ENCODE data around the gene FADD. TPM values are rescaled to one million over a fixed set of nuclear protein-coding genes. Genes with fewer than 3 reads are reported as not detected.
A peak's percentile ranks its signal among the peaks of the same experiment; 100 is the strongest.
"Not testable (repeated sequence)": the region's sequence is repeated elsewhere in the genome, so short reads cannot be mapped to it uniquely, and the experiment has no call there.

Gene FADD
- total RNA-seq, 1 donor from 2014 or later, result 40.8 TPM

DNA sequence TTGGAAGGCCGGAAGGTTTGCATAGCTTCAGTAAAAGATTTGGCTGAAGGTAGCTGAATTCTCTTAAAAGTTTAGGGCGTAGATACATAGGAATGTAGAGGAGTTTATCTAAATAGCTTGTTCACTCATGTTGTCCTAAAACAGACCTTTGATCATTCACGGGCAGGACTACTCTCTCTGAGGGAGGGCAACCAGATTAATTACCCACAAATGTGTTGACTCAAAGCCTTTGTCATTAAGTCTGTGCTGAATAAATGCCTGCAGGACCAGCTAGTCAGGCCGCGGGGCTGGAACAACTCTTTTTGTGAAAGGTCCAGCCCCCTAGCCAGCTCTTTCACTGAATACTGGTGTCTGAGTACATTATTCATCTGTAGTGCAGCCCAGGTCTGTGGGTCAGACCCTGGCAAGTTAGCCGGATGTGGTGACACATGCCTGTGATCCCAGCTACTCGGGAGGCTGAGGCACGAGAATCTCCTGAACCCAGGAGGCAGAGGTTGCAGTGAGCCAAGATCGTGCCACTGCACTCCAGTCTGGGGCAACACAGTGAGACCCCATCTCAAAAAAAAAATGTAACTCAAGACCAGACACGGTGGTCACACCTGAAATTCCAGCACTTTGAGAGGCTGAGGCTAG, 2.8 kb upstream of the FADD start:
- Mint-ChIP-seq H3K4me3 (ENCODE audit: unreplicated experiment) (no peak overlapping the region), H3K4me1 (ENCODE audit: low read depth, unreplicated experiment) (peaks cover 12% of the 10 kb centered on the region), H3K36me3 (ENCODE audit: low read depth, unreplicated experiment) (no peaks in the 10 kb centered on the region)

DNA sequence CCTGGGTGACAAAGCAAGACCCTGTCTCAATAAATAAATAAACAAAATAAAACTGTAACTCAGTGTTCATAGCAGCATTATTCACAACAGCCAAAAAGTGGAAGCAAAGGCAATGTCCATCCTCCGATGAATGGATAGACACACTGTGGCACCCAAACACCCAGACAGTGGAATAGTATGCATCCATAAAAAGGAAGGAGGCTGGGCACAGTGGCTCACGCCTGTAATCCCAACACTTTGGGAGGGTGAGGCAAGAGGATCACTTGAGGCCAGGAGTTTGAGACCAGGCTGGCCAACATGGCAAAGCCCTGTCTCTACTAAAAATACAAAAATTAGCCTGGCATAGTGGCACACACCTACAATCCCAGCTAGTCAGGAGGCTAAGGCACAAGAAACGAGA, 2.0 kb upstream of the FADD start:
- H3K27ac Mint-ChIP-seq (ENCODE audit: unreplicated experiment); H3K4me3 Mint-ChIP-seq (ENCODE audit: unreplicated experiment); H3K4me2 ChIP-seq (ENCODE audit: low read length); H3K4me3 ChIP-seq (ENCODE audit: insufficient read depth, low read depth, low read length); H3K9me3 ChIP-seq (ENCODE audit: insufficient read depth, low read depth, low read length); DNase-seq (ENCODE audit: low read depth); H3K27me3 ChIP-seq (ENCODE audit: insufficient read depth, low read length); H2AFZ ChIP-seq (ENCODE audit: low read depth, low read length); FAIRE-seq; H3K27ac ChIP-seq (ENCODE audit: low read depth, low read length); H3K9me3 Mint-ChIP-seq (ENCODE audit: unreplicated experiment); H3K9ac ChIP-seq (ENCODE audit: low read length); H3K36me3 Mint-ChIP-seq (ENCODE audit: low read depth, unreplicated experiment); H3K36me3 ChIP-seq (ENCODE audit: insufficient read depth, low read length); H3K27me3 Mint-ChIP-seq (ENCODE audit: low read depth, unreplicated experiment): not testable (repeated sequence)
- H3K4me1 Mint-ChIP-seq (ENCODE audit: low read depth, unreplicated experiment), result peaks cover 20% of the 10 kb centered on the region
- peaks cover 21% of the 10 kb centered on the region for H4K20me1 ChIP-seq (ENCODE audit: insufficient read depth, low read length)
- peaks cover 17% of the 10 kb centered on the region for H3K4me1 ChIP-seq (ENCODE audit: insufficient read depth, low read length)
- H3K79me2 ChIP-seq (ENCODE audit: insufficient read depth, low read length), result peaks cover 28% of the 10 kb centered on the region

More for the DNA sequence above, 2.8 kb upstream of the FADD start:
- no peak overlapping the region for H3K4me2 ChIP-seq (ENCODE audit: low read length)
- peaks cover 14% of the 10 kb centered on the region for H4K20me1 ChIP-seq (ENCODE audit: insufficient read depth, low read length)
- H3K27me3 ChIP-seq (ENCODE audit: insufficient read depth, low read length), result peaks cover 2% of the 10 kb centered on the region
- DNase-seq (ENCODE audit: low read depth), result no peak
- TF ChIP-seq, protein P1, sequence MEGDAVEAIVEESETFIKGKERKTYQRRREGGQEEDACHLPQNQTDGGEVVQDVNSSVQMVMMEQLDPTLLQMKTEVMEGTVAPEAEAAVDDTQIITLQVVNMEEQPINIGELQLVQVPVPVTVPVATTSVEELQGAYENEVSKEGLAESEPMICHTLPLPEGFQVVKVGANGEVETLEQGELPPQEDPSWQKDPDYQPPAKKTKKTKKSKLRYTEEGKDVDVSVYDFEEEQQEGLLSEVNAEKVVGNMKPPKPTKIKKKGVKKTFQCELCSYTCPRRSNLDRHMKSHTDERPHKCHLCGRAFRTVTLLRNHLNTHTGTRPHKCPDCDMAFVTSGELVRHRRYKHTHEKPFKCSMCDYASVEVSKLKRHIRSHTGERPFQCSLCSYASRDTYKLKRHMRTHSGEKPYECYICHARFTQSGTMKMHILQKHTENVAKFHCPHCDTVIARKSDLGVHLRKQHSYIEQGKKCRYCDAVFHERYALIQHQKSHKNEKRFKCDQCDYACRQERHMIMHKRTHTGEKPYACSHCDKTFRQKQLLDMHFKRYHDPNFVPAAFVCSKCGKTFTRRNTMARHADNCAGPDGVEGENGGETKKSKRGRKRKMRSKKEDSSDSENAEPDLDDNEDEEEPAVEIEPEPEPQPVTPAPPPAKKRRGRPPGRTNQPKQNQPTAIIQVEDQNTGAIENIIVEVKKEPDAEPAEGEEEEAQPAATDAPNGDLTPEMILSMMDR (IDR thresholded peaks at IDR 0.05; ENCODE audit: insufficient read depth, low read depth, low read length), result no peak
- TF ChIP-seq EZH2 (IDR thresholded peaks at IDR 0.05; ENCODE audit: insufficient read depth, low read length), result no peak
- no peaks in the 10 kb centered on the region for H3K9me3 ChIP-seq (ENCODE audit: insufficient read depth, low read depth, low read length)
- H3K9ac ChIP-seq (ENCODE audit: low read length), result no peak overlapping the region
- H3K36me3 ChIP-seq (ENCODE audit: insufficient read depth, low read length), result no peaks in the 10 kb centered on the region
- no peak for FAIRE-seq
- no peak overlapping the region for H3K4me3 ChIP-seq (ENCODE audit: insufficient read depth, low read depth, low read length)
- H3K27ac Mint-ChIP-seq (ENCODE audit: unreplicated experiment), result no peak overlapping the region
- H3K9me3 Mint-ChIP-seq (ENCODE audit: unreplicated experiment), result no peaks in the 10 kb centered on the region
- peaks cover 15% of the 10 kb centered on the region for H3K4me1 ChIP-seq (ENCODE audit: insufficient read depth, low read length)
- no peak overlapping the region for H2AFZ ChIP-seq (ENCODE audit: low read depth, low read length)
- H3K79me2 ChIP-seq (ENCODE audit: insufficient read depth, low read length), result peaks cover 21% of the 10 kb centered on the region
- H3K27me3 Mint-ChIP-seq (ENCODE audit: low read depth, unreplicated experiment), result peaks cover 7% of the 10 kb centered on the region
- H3K27ac ChIP-seq (ENCODE audit: low read depth, low read length), result no peak overlapping the region

DNA sequence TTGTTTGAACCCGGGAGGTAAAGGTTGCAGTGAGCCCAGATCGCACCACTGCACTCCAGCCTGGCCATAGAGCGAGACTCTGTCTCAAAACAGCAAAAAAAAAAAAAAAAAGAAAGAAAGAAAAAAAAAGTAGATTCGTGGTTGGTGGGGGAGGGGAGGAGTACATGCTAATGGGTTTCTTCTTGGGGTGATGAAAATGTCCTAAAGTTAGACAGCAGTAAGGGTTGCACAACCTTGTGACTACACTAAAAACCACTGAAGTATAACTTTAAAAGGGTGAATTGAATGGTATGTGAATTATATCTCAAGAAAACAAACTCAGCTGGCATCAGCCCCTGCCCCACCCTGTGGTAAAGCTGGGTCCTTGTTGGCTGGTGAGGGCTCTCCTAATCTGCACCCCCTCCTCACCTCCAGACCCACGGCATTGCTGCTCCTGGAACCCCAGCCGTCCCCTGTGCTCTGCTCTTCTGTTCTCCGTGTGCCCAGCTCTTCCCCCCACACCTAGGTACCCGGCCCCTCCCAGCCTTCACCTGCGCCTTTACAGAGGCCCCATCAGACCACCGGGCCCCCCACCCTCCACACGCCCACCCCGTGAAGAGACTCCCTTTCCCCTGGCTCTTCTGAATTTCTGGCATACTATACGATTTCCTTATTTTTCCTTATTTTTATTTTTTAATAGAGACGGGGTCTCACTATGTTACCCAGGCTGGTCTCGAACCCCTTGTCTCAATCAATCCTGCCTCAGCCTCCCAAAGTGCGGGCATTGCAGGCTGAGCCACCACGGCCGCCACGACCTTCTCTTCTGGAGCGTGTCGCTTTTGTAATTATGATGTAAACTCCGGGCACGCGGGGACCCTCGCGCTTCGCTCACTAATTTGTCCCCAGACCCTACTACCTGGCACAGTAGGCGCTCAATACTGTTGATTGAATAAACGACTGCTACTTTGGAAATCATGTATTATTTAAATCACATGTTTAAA, 924 bp upstream of the FADD start:
- H4K20me1 ChIP-seq (ENCODE audit: insufficient read depth, low read length), result peaks cover 33% of the 10 kb centered on the region
- TF ChIP-seq EZH2 (IDR thresholded peaks at IDR 0.05; ENCODE audit: insufficient read depth, low read length), result no peak
- TF ChIP-seq, protein P1 (IDR thresholded peaks at IDR 0.05; ENCODE audit: insufficient read depth, low read depth, low read length), result no peak
- H3K27ac ChIP-seq (ENCODE audit: low read depth, low read length), result no peak overlapping the region
- peak overlapping the region; percentile 88 for H3K4me3 Mint-ChIP-seq (ENCODE audit: unreplicated experiment)
- DNase-seq (ENCODE audit: low read depth) (no peak), FAIRE-seq (no peak)
- H3K79me2 ChIP-seq (ENCODE audit: insufficient read depth, low read length), result peaks cover 39% of the 10 kb centered on the region
- peak overlapping the region; percentile 78 for H3K27ac Mint-ChIP-seq (ENCODE audit: unreplicated experiment)
- H3K9me3 ChIP-seq (ENCODE audit: insufficient read depth, low read depth, low read length), result no peaks in the 10 kb centered on the region
- H2AFZ ChIP-seq (ENCODE audit: low read depth, low read length), result peak overlapping the region; percentile 78
- no peaks in the 10 kb centered on the region for H3K27me3 ChIP-seq (ENCODE audit: insufficient read depth, low read length)
- H3K4me3 ChIP-seq (ENCODE audit: insufficient read depth, low read depth, low read length), result peak overlapping the region; percentile 80
- peaks cover 23% of the 10 kb centered on the region for H3K4me1 Mint-ChIP-seq (ENCODE audit: low read depth, unreplicated experiment)
- H3K9ac ChIP-seq (ENCODE audit: low read length), result peak overlapping the region; percentile 94
- peak overlapping the region; percentile 88 for H3K4me2 ChIP-seq (ENCODE audit: low read length)
- H3K27me3 Mint-ChIP-seq (ENCODE audit: low read depth, unreplicated experiment), result no peaks in the 10 kb centered on the region
- no peaks in the 10 kb centered on the region for H3K9me3 Mint-ChIP-seq (ENCODE audit: unreplicated experiment)
- peaks cover 11% of the 10 kb centered on the region for H3K36me3 ChIP-seq (ENCODE audit: insufficient read depth, low read length)
- peaks cover 21% of the 10 kb centered on the region for H3K4me1 ChIP-seq (ENCODE audit: insufficient read depth, low read length)
- H3K36me3 Mint-ChIP-seq (ENCODE audit: low read depth, unreplicated experiment), result peaks cover 8% of the 10 kb centered on the region

Data from astrocyte (in vitro differentiated cells and primary cell).